Esophagus squamous epithelium (tissue), 5 donors: ENCODE results near the gene GRIK4. TPM values are rescaled to one million over a fixed set of nuclear protein-coding genes. Genes with fewer than 3 reads are reported as not detected.

Source experiments
- DNase-seq: peaks from one replicate; lab custom pipeline; 2025; lab: John Stamatoyannopoulos, UW
- H3K27ac ChIP-seq, 4 donors: fragments of 200-600 bp; sonication (generic); one replicate each; pipeline ENCODE4 v1.5.1; 2016 to 2019; ENCODE audit warnings: mild to moderate bottlenecking in 1 of 4
- H3K27me3 ChIP-seq, 4 donors: fragments of 200-600 bp; sonication (generic); 1 replicate in 3 of 4; 2 replicates in 1 of 4; pipeline versions ENCODE4 v1.5.1 to v1.6.0; 2017 to 2021; ENCODE audit warnings: antibody characterized with exemption in 1 of 4
- H3K36me3 ChIP-seq, 3 donors: fragments of 200-600 bp; sonication (generic); one replicate each; pipeline ENCODE4 v1.5.1; 2016 to 2019
- H3K4me1 ChIP-seq, 3 donors: fragments of 200-600 bp; sonication (generic); one replicate each; pipeline ENCODE4 v1.5.1; 2017 to 2019
- H3K4me3 ChIP-seq, 4 donors: fragments of 200-600 bp; sonication (generic); 1 replicate in 3 of 4; 2 replicates in 1 of 4; pipeline ENCODE4 v1.5.1; 2016 to 2019; ENCODE audit warnings: mild to moderate bottlenecking in 2 of 4, moderate library complexity in 1 of 4
- H3K9me3 ChIP-seq, 3 donors: fragments of 200-600 bp; sonication (generic); one replicate each; pipeline ENCODE4 v1.5.1; 2016 to 2019
- POLR2A ChIP-seq, 4 donors: fragments of 450-650 bp; IDR thresholded peaks; one replicate each; pipeline ENCODE4 v1.6.1; 2017; ENCODE audit warnings: antibody characterized with exemption in 4 of 4, mild to moderate bottlenecking in 4 of 4, moderate library complexity in 3 of 4
- WGBS, 2 donors: methylation state at CpG; one replicate each; pipeline ENCODE4 v1.1.5; 2018; 5-methylcytosine and 5-hydroxymethylcytosine counted together
- intact Hi-C: fragments of 100-400 bp; cut with DNase I; formaldehyde crosslinking; loops from one replicate; pipeline ENCODE4 v1.15.0; 2022
- total RNA-seq, 4 donors: library from RNA; depleted of rRNA; stranded (reverse); fragments of >200 nt; gene quantifications; one replicate each; pipeline ENCODE4 v1.1.0, GENCODE V29; 2016
- TF ChIP-seq, protein P1 (sequence below), 6 experiments: fragments of 450-650 bp in 4 of 6; fragments of 200-600 bp in 2 of 6; sonication (generic) in 2 of 6; IDR thresholded peaks; one replicate each; pipeline ENCODE4 v1.5.1; 2016 to 2019; ENCODE audit warnings: antibody characterized with exemption in 6 of 6, mild to moderate bottlenecking in 4 of 6, moderate library complexity in 4 of 6
- donor health status: DM: yes; HTN: yes; CAD: no.

GRIK4 gene
- total RNA-seq, 4 donors from 2014 or later, result 0.15 to 0.19 TPM; not detected in 2

DNA sequence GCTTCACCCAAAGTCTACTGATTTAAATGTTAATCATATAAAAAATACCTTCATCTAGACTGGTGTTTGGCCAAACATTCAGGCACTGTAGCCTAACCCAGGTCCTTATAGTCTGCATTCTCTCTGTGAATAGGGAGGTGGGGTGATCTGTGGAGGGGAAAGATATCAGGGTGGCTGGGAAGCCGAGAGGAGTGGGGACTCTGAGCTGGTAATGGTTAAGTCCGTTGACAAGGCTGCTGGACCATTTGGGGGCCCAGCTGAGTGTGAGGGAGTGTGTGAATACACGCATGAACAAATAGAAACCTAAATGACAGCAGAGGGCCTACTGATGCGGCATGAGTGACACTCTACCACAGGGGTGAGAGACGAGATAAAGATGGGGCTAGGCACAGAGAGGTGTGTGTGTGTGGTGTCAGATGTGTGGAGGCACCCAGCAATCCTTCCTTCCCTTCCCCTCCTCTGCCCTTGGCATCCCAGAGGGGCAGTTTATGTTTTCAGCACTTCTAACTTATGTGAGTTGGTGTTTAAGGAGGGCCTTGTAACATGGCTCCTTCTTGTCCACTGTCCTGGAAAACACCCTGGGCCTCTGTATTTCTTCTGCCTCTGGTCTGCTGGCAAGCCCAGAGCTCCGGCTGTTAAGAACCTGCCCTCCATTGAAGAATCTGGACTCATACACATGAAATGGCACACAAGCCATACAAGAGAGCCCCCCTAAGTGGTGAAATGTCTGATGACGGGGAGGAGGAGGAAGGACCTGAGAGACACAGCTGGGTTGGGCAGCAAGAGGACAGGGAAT is 263.2 kb downstream of the GRIK4 start:
- no peaks in the 10 kb centered on the region for H3K4me1 ChIP-seq
- TF ChIP-seq, protein P1, sequence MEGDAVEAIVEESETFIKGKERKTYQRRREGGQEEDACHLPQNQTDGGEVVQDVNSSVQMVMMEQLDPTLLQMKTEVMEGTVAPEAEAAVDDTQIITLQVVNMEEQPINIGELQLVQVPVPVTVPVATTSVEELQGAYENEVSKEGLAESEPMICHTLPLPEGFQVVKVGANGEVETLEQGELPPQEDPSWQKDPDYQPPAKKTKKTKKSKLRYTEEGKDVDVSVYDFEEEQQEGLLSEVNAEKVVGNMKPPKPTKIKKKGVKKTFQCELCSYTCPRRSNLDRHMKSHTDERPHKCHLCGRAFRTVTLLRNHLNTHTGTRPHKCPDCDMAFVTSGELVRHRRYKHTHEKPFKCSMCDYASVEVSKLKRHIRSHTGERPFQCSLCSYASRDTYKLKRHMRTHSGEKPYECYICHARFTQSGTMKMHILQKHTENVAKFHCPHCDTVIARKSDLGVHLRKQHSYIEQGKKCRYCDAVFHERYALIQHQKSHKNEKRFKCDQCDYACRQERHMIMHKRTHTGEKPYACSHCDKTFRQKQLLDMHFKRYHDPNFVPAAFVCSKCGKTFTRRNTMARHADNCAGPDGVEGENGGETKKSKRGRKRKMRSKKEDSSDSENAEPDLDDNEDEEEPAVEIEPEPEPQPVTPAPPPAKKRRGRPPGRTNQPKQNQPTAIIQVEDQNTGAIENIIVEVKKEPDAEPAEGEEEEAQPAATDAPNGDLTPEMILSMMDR (IDR thresholded peaks at IDR 0.05), result no peak
- no peak for DNase-seq
- H3K27ac ChIP-seq, result no peak overlapping the region
- H3K9me3 ChIP-seq, result no peaks in the 10 kb centered on the region
- H3K4me3 ChIP-seq, result no peak overlapping the region
- peaks cover 0 to 23% (median 0%) of the 10 kb centered on the region in 4 donors for H3K27me3 ChIP-seq
- H3K36me3 ChIP-seq, result no peaks in the 10 kb centered on the region
- 83 to 88% methylated on average over 5 to 7 of the region's 7 CpGs for WGBS, 2 donors
- intact Hi-C loops, result no loop called here

DNA sequence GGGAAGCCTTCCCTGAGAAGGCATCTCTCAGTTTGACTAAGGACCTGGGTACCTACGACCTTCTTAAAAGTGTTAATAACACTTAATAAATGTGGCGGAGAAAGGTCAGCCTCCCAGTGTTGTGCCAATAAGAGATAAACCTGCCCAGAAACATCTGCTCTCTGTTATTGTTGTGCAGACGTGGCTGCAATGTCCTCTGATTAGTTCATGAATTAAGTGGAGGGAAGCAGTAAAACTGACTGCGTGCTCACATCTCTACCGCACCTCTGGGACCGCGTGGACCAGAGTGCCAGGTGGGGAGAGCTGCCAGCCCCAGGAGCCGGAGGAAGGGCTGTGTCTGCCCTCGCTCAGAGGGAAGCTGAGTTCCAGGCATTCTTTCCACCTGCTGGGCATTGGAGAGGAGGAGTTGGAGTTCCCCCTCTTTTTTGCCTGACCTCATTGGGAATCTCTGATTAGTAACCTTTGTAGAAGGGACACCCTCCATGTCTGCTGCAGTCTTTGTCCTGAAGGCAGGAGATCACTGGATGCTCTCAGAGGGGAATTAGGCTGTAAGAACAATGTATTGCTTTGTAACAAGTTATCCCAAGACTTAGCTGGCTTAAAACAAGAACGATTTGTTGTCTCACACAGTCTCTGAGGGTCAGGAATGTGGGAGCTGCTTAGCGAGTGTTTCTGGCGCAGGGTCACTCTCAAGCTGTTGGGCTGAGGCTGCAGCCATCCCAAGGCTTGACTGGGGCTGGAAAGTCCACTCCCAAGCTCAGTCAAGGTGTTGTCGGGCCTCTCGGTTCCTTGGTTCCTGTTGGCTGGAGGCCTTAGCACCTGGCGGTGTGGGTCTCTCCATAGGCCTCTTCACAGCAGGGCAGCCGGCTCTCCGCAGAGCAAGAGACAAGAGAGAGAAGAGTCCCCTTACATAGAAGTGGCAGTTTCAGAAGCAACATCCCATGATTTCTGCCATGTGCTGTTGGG is 264.7 kb downstream of the GRIK4 start:
- Histone ChIP-seq H3K9me3 (no peaks in the 10 kb centered on the region), H3K4me3 (no peak overlapping the region), H3K27ac (no peak overlapping the region), H3K36me3 (no peaks in the 10 kb centered on the region), H3K27me3 (peaks cover 0 to 23% (median 0%) of the 10 kb centered on the region in 4 donors), H3K4me1 (no peaks in the 10 kb centered on the region)
- intact Hi-C loops, result no loop called here
- TF ChIP-seq POLR2A (IDR thresholded peaks at IDR 0.05), result no peak
- TF ChIP-seq, protein P1 (IDR thresholded peaks at IDR 0.05), result no peak
- WGBS, 2 donors, result 67 to 71% methylated on average over 3 to 7 of the region's 17 CpGs
- DNase-seq, result no peak

DNA sequence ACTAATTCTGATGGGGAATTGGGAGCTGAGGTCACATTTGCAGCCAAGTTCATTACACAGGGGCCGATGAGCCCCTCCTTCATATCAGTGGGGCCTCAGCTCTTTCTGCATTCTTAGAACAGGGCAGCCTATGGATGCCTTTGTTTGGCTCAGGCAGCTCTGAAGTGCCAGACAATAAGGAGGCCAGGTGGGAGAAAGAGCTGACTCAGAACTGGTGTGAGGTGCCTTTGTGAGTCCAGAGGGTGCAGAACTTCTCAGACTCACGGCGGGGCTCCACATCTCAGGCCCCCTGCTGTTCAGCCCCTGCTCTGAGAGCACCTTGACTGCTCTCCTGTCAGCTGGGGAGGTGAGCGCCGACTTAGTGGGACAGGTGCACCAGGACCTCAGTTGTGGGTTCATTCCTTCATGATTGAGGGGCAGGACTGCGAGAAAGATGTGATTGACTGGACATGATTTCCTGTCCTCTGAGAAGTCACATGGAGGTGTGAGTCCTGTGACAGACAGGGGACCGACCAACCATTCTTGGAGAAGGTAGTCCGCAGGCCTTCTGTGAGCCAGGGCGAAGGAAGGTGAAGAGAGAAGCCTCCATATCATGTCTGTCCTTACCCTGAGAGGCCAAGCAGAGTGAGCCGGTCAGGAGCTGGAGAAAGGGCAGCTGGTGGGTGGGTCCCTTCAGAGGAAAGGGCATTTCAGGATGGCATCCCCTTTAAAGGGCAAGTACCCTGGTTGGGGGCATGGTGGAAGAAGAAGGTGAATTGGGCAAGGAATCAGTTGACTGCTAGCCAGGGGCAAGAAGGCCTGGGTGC is 267.3 kb downstream of the GRIK4 start:
- Histone ChIP-seq H3K4me3 (no peak overlapping the region), H3K27me3 (peaks cover 0 to 36% (median 0%) of the 10 kb centered on the region in 4 donors), H3K9me3 (no peaks in the 10 kb centered on the region), H3K27ac (no peak overlapping the region), H3K4me1 (no peaks in the 10 kb centered on the region), H3K36me3 (no peaks in the 10 kb centered on the region)
- WGBS, 2 donors, result 74 to 79% methylated on average over 8 to 10 of the region's 10 CpGs
- intact Hi-C loops, result no loop called here
- no peak for DNase-seq
- TF ChIP-seq, protein P1 (IDR thresholded peaks at IDR 0.05), result no peak
- TF ChIP-seq POLR2A (IDR thresholded peaks at IDR 0.05), result no peak

DNA sequence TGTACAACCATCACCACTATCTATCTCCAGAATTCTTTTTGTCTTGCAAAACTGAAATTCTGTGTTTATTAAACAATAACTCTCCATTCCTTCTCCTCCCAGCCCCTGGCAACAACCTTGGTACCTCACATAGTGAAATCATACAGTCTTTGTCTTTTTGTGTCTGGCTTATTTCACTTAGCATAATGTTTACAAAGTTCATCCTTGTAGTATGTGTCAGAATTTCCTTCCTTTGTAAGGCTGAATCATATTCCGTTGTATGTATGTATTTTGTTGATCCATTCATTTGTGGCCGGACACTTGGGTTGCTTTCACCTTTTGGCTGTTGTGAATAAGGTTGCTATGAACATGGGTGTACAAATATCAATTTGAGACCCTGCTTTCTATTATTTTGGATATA is 268.7 kb downstream of the GRIK4 start:
- H3K27ac ChIP-seq, result no peak overlapping the region
- peaks cover 0 to 43% (median 0%) of the 10 kb centered on the region in 4 donors for H3K27me3 ChIP-seq
- no peaks in the 10 kb centered on the region for H3K9me3 ChIP-seq
- no peaks in the 10 kb centered on the region for H3K4me1 ChIP-seq
- intact Hi-C loops, result no loop called here
- TF ChIP-seq POLR2A (IDR thresholded peaks at IDR 0.05), result no peak
- TF ChIP-seq, protein P1 (IDR thresholded peaks at IDR 0.05), result no peak
- no peak for DNase-seq
- no peaks in the 10 kb centered on the region for H3K36me3 ChIP-seq
- 45 to 51% methylated on average over 2 of the region's 2 CpGs for WGBS, 2 donors
- H3K4me3 ChIP-seq, result no peak overlapping the region
